ENCODE data around the gene SNAPIN. TPM values are rescaled to one million over a fixed set of nuclear protein-coding genes. Genes with fewer than 3 reads are reported as not detected.

SNAPIN gene
- total RNA-seq, 1 experiment from 2014 or later, result 29.0 TPM

DNA sequence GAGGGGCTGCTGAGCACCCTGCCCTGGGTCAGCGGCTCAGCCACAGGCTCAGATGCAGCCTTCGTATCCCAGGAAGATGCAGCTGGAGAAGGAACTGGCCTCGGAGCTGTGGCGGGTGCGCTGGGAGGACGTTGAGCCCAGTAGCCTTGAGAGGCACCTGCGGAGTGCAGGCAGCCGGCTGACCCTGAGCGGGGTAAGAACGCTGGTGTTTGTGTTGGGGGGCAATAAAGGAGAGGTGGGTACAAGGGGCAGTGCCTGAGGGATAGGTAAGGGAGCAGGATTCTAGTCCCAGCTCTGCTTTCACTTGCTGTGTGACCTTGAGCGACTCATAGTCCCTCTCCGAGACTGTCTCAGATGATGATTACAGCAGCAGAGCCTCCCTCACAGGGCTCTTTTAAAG, 26.4 kb downstream of the SNAPIN start:
- Histone ChIP-seq H2BK12ac (ENCODE audit: insufficient read length, low read depth, low read length) (no peak overlapping the region), H3K9ac (ENCODE audit: extremely low read depth, insufficient read length, low read length) (no peak overlapping the region), H3K27me3 (ENCODE audit: insufficient read depth, low read length) (no peaks in the 10 kb centered on the region), H3K14ac (ENCODE audit: insufficient read depth, low read length) (no peak overlapping the region), H3T11ph (ENCODE audit: low read length) (no peak overlapping the region), H3K18ac (ENCODE audit: insufficient read length, low read depth, low read length) (no peak overlapping the region), H3K27ac (ENCODE audit: insufficient read length, low read depth, low read length) (no peak overlapping the region), H4K20me1 (ENCODE audit: control insufficient read depth, insufficient read depth, insufficient read length) (no peaks in the 10 kb centered on the region), H2BK5ac (ENCODE audit: insufficient read length, low read length) (no peak overlapping the region), H2BK120ac (ENCODE audit: low read depth, low read length, poor library complexity, severe bottlenecking) (no peak overlapping the region), H3K4me1 (ENCODE audit: insufficient read depth, low read length) (no peaks in the 10 kb centered on the region), H3K23me2 (ENCODE audit: insufficient read length, low read depth, low read length, poor library complexity, severe bottlenecking) (peaks cover 5% of the 10 kb centered on the region), H2BK15ac (ENCODE audit: low read depth, low read length) (no peak overlapping the region), H2AK5ac (ENCODE audit: insufficient read length, low read length) (no peak overlapping the region), H4K91ac (ENCODE audit: insufficient read length, low read depth, low read length) (no peak overlapping the region), H2AFZ (ENCODE audit: low read length) (no peak overlapping the region), H4K5ac (ENCODE audit: insufficient read length, low read depth, low read length) (no peak overlapping the region), H3K79me1 (ENCODE audit: insufficient read depth, low read depth, low read length, poor library complexity, severe bottlenecking) (no peaks in the 10 kb centered on the region), H3K56ac (ENCODE audit: insufficient read length, low read depth, low read length) (no peak overlapping the region), H3K4me2 (ENCODE audit: insufficient read depth, insufficient read length, low read length) (no peak overlapping the region), H3K9me3 (ENCODE audit: control insufficient read depth, low read depth, low read length) (no peaks in the 10 kb centered on the region), H3K23ac (ENCODE audit: insufficient read length, low read depth, low read length) (no peak overlapping the region), H3K79me2 (ENCODE audit: insufficient read depth, low read length) (no peaks in the 10 kb centered on the region), H2BK20ac (ENCODE audit: low read depth, low read length, poor library complexity, severe bottlenecking) (no peak overlapping the region), H4K8ac (replicated peaks; ENCODE audit: insufficient read length, low read depth, low read length) (no peak overlapping the region), H3K4ac (ENCODE audit: low read depth, low read length) (no peak overlapping the region)
- no peak overlapping the region for H3K4me3 Mint-ChIP-seq
- DNase-seq, result no peak
- H3K4me1 Mint-ChIP-seq, result peaks cover 16 to 33% of the 10 kb centered on the region in 2 experiments
- whole genome bisulfite sequencing (ENCODE audit: extremely low coverage, insufficient read length, low lambda C conversion rate), result no CpG with 5 or more reads among the region's 12 CpGs
- peaks cover 24% of the 10 kb centered on the region for H3K27me3 Mint-ChIP-seq (ENCODE audit: low read depth)
- peaks cover 4 to 37% (median 27%) of the 10 kb centered on the region in 3 experiments; a peak in 5 of 7 replicates for H3K36me3 Mint-ChIP-seq (ENCODE audit: insufficient read depth in 1 of 3, low read depth in 3 of 3)
- no peaks in the 10 kb centered on the region for H3K9me3 Mint-ChIP-seq
- no peak overlapping the region; a peak in 1 of 7 replicates for H3K27ac Mint-ChIP-seq
- TF ChIP-seq CTCF (conservative IDR thresholded peaks at IDR 0.05), result no peak

Data from H9 (cell line).